Measurements from ENCODE around the gene PARP6.

- TF ChIP-seq REST (IDR thresholded peaks at IDR 0.05; ENCODE audit: insufficient read depth in 1 of 2, low read depth in 2 of 2, low read length in 2 of 2) (no peak), TAF1 (IDR thresholded peaks at IDR 0.05; ENCODE audit: borderline replicate concordance, insufficient read depth, low read length) (no peak), POLR2AphosphoS5 (IDR thresholded peaks at IDR 0.05; ENCODE audit: low read depth, low read length) (no peak), SIN3A (IDR thresholded peaks at IDR 0.05; ENCODE audit: borderline replicate concordance, insufficient read depth, low read length) (no peak), FOXP2 (optimal IDR thresholded peaks at IDR 0.05; ENCODE audit: borderline replicate concordance, extremely low read depth, extremely low read length, insufficient read depth) (no peak)
Observed at GRCh38 chr15:72193836-72194396, 78.4 kb downstream of the PARP6 start.

Data from PFSK-1 (cell line).